Glomerular visceral epithelial cell (primary cell): ENCODE measurements around the gene ANKRD17.
"Not testable (repeated sequence)": the region's sequence is repeated elsewhere in the genome, so short reads cannot be mapped to it uniquely, and the experiment has no call there.

ENCODE experiments used
- DNase-seq: peaks from one replicate; pipeline ENCODE4 v3.0.0-alpha.2; 2016; ENCODE audit errors: extremely low spot score

ANKRD17 gene

DNA sequence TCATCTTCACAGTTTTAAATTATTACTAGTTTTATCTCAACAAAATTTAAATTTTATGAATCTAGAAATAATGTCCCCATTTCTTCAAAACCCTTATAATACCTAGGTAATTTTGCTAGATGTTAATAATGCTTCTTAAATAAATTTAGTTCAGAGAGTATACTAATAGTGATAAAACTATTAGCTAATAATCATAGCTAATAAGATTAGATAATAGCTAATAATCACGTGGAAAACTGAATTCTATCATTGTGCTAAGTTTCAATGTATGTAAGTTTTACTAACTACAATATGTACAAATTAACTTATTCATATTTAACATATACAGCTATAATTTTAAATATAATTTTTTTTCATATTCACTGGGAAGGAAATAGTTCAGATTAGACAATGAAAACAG, 10.2 kb downstream of the ANKRD17 start:
- no peak for DNase-seq

DNA sequence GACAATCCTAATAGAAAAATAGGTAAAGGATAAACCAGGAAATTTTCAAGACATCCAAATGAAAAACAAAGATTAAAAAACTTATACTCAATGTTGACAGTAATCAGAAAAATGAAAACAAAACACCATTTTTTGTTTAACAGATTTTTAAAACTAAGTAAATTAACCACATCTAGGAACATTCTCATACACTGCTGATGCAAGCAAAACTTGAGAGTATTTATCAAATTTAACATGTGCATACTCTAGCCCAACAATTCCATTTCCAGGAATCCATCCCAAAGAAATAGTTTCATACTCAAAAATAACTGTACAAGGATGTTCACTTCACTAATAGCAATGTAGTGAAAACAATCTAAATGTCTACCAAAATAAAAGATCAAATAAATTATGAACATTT, 11.5 kb downstream of the ANKRD17 start:
- DNase-seq: no peak

GRCh38 chr4:73245955-73246354, 12.6 kb downstream of the ANKRD17 start:
- no peak for DNase-seq

- no peak for DNase-seq
Observed at GRCh38 chr4:73244945-73245601, 13.5 kb downstream of the ANKRD17 start.

DNA sequence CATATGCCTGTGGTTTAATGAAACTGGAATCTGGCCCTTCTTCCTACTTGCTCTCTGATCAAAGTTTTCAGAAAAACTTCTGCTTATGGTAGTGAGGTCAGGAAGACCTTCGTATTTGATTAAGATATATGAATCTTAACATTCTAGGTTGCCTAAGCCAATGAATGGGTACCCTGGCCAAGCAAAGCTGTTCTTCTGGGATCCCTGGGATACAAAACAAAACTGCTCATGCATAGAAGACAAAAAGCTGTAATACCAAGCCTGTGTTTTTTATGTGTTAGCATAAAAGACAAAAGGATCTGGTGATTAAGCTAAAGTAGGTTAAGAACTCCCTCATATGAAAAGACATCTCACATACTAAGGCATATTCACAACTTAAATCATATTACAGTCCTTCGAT, 21.6 kb downstream of the ANKRD17 start:
- DNase-seq: no peak

DNA sequence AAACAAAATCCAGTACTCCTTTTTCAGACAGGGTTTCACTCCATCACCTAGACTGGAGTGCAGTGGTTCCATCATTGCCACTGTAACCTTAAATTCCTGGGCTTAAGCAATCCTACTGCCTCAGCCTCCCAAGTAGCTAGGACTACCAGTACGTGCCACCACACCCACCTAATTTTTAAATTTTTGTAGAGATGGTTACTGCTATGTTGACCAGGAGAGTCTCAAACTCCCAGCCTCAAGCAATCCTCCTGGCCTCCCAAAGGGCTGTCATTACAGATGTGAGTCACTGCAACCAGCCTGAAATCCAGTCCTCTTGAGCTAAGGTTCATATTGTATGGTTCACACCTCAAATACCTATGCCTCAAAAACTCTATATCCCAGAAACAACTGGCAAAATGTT, 22.4 kb downstream of the ANKRD17 start:
- no peak for DNase-seq

- no peak for DNase-seq
Observed at GRCh38 chr4:73234712-73235111, 23.9 kb downstream of the ANKRD17 start.

GRCh38 chr4:73231518-73232487, 26.8 kb downstream of the ANKRD17 start:
- DNase-seq: no peak

GRCh38 chr4:73230865-73231517, 27.6 kb downstream of the ANKRD17 start:
- no peak for DNase-seq

DNA sequence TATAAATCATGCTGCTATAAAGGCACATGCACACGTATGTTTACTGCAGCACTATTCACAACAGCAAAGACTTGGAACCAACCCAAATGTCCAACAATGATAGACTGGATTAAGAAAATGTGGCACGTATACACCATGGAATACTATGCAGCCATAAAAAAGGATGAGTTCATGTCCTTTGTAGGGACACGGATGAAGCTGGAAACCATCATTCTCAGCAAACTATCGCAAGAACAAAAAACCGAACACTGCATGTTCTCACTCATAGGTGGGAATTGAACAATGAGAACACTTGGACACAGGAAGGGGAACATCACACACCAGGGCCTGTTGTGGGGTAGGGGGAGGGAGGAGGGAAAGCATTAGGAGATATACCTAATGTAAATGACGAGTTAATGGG, 29.8 kb downstream of the ANKRD17 start:
- not testable (repeated sequence) for DNase-seq

DNA sequence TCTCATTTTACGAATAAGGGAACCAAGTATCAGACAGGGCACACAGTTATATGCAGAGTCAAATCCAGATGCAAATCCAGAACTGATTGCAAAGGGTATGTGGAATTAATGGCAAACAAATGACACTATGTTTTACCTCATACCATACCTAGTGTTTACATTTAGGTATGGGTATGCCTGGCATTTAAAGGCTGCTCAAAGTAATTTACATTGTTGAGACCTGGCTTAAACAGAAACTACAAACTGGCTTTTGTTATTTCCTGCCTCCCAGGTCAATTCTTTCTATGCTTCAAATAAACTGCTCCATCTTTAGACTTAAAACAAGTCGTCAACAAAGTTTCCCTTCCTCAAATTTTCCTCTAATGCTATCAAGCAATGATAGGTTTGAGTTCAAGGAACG, 33.7 kb downstream of the ANKRD17 start:
- no peak for DNase-seq

DNA sequence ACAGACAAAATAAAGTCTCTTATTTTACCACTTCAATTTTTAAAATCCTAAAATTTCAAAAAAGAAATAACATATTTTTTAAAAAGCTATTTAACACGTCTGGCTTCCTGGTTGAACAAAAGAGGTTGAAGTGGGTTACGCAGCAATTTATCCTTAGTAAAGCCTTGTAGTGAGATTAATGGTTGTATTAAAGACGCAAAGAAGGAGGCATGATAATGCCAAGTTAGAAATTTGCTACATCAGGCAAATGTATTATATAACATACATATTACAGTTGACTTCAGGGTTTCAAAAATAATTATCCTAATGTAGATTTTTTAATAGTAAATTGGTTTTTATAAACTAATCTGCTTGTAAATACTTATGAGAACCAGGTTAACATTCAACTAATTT, 35.3 kb downstream of the ANKRD17 start:
- no peak for DNase-seq

DNA sequence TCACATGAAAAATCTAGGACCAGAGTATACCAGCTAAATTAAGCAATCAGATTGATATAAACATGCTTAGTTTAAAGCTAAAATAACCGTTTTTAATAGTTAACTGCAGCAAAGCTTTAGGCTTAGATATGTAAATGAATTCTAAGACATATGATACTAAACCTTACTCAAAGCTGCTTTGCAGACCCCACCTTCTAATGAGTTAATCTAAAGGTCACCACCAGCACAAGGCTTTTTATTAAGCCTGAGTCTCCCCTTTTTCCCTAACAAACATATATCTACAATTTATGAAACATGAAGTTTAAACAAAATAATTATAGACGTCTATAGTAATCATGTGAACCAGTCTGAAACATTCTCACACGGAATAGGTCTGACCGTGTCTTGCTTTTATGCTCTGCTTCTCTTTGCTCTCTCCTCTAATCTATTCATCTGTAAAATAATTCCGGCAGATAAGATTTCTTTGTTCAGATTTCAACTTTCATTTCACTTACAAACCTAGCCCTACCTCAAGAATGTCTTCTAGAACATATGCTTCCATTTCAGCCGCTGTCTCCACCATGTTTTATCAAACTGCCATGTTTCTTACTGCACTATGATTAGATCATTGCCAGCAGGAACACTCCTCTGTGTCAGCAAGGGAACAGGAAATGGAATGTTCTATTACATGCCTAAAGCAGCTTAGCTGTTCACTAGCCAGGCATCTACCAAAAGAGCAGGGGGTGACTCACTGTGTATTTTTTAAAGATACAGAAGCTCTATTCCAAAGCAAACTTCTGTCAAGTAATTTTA, 35.9 kb downstream of the ANKRD17 start:
- DNase-seq: peak; percentile 88

- no peak for DNase-seq
Observed at GRCh38 chr4:73221734-73222133, 36.9 kb downstream of the ANKRD17 start.

GRCh38 chr4:73220815-73221214, 37.8 kb downstream of the ANKRD17 start:
- no peak for DNase-seq

DNA sequence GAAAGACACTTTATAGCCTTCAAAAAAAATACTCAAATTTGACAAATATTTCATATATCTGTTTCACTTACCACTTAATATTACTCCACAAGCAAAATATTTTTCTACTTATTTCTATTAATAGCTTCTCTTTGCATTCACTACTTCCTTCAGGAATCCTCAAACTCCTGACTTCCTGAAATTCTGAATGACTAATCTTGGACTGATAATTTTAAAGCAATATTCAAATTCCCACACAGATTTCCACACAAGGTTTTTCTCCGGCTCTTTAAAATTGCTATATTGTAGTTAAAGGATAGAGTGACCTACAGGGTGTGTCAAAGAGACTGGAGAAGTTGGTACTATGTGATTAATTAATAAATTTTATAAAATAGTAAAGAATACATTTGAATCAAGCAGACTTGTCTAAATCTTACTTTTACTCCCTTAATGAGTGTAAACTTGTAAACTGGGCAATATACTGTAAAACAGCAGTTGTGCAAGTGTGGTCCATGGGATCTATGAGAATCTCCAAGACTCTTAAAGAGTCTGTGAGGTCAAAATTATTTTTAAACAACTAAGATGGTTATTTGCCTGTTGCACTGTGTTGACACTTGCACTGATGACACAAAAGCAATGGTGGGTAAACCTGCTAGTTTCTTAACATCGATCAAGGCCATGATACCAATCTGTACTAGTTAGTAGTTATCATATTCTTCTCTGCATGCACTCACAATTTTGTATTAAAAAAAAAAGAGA, 44.5 kb downstream of the ANKRD17 start:
- DNase-seq: no peak

DNA sequence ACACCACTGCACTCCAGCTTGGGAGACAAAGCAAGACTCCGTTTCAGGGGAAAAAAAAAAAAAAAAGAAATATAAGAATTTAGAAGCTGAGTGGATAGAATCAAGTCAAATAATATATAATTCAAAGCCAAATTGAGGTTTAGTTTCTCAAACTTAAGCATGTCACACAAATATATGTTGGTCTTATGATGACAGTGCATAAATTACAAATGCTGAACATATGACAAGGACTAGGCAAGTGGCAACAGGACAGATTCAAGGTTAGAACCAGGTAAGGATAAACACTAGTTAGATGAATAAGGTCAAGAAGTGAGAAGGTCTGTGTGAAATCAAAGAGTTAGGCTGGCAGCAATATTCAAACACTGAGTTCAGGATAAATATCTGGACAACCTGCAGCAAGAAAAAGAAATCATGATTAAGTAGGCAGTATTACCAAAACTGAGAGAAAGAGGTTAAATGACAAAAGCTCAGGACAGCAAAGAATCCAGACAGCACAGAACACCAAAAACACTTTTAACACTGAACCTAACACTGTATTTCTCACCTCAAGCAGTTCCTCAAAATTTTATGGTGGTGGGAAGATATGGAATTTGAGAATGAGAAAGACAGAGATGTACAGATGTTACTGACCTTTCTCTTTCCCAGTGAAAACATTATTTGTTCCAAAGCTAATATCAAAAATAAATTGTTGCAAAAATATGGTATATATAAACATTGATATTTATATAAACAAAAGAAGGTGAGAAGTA, 45.4 kb downstream of the ANKRD17 start:
- no peak for DNase-seq

GRCh38 chr4:73211968-73212367, 46.6 kb downstream of the ANKRD17 start:
- no peak for DNase-seq

DNA sequence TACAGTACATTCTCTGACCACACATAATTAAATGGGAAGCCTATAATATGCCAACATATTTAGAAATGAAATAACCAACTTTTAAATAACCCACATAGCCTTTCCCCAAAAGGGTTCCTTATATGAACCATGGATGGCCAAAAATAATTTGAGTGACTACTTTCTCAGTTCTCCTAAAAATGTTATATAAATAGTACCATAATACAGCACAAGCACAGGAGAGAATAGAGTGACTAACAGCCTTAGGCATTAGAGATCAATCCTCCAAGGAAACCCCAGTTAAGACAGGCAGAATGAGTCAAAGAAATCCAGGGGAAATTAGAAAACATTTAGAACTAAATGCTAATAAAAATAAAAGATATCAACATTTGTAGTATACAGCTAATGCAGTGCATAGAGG, 50.2 kb downstream of the ANKRD17 start:
- DNase-seq: no peak

- DNase-seq: no peak
Observed at GRCh38 chr4:73206236-73206635, 52.4 kb downstream of the ANKRD17 start.
